NCI-H82 (cell line): ENCODE measurements around the gene NPAS3.

Source experiments
- DNase-seq: peaks from one replicate; lab custom pipeline; 2025; lab: John Stamatoyannopoulos, UW

NPAS3 gene

DNA sequence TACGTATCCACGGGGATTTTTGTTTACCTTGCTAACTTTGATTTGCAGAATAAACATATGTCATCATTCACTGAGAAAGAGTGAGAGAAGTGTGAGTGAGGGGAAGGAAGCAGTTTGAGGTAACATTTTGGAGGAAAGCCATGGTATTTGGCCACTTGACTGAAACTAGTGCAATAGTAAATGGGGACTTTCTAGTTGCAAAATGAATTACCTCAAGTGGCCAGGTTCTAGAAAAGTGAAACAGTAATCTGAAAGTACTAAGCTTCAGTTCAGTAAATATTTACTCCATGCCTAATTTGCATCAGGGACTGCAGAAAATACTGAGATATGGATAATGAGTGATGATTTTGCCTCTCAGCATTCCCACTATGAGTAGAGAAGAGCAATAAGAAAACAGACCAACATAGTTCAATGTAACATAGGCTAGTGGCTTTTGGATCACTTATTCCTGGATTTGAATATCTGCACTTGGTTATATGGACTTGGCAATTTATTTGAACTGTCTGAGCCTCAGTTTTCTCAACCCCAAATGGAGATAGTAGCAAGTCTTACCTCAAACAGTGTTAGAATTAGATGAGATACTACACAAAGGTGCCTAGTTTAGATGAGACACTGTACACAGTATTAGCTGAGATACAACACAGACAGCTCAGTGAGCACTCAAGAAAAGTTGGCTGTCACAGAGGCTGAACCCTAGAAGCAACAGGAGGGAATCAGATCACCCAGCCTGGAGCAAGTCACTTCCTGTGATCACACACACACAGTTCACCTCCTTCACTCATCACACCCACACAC lies 439.1 kb downstream of the NPAS3 start:
- no peak for DNase-seq

DNA sequence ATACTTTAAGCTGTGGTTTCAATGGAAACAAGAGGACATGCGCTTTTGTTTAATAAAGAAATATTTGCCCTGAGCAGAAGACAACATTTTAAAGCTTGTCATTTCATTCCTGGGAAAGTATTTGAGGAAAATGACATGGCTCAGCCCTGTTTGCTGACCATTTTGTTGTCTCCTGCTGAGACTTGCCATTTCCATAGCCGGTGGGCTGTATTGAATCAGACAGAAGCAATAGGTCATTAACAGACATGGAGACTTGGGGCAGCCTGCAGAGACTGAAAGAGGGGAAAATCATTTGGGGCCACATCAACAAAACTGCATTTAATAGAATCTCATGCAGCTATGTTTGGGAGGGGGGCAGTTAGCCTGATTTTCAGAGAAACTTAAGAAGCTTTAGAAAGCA lies 443.0 kb downstream of the NPAS3 start:
- no peak for DNase-seq

DNA sequence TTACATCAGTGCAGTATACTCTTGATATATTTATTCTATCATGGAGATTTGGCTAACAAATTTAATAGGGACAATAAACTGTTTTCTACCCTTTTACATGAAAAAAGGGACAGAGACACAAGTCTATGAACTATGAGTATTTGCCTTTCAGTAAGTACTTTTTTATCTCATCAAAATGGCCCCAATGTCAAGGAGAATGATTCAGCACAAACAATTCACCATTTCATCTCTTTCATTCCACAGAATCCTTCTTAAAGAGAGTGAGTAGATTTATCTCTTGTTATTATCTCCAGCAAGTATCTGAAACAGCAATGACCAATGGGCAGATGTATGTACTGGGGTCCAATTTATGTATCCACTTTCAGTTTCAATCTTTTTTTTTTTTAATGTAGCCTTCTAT lies 447.5 kb downstream of the NPAS3 start:
- DNase-seq: no peak

DNA sequence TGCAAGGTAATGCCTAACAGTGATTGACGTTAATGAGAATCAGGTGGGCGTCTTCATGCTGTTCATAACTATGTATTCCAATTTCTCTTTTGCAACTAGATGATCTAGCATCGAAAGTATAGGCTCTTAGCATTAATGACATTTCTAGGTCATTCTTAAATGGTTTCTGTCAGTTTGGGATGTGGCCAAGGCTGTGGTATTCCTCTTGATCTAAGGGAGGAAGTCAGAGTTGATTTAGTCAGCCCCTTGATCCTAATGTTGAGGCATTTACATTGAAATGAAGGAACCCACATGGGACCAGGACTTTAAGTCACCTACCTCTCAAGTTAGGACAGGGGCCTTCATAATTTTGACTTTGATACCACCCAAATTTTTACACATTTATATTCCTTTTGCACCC lies 448.1 kb downstream of the NPAS3 start:
- DNase-seq: no peak

DNA sequence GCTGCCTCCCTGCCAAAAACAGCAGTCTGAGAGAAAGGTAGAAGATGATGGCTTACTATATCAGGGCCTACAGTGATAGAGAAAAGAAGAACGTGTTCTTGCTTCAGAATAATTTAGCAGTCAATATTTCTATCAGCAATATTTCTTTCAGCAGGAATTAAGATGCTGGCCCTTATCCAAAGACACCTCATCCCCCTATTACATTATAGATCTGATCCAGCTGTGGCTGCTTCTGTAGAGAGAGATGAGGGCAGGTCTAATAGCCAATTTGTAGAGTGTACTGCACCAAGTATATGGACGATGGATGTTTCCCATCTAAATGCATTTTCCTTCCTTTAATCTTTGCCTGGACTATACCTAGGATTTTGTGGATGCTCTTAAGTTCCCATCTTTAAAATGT lies 451.7 kb downstream of the NPAS3 start:
- no peak for DNase-seq

DNA sequence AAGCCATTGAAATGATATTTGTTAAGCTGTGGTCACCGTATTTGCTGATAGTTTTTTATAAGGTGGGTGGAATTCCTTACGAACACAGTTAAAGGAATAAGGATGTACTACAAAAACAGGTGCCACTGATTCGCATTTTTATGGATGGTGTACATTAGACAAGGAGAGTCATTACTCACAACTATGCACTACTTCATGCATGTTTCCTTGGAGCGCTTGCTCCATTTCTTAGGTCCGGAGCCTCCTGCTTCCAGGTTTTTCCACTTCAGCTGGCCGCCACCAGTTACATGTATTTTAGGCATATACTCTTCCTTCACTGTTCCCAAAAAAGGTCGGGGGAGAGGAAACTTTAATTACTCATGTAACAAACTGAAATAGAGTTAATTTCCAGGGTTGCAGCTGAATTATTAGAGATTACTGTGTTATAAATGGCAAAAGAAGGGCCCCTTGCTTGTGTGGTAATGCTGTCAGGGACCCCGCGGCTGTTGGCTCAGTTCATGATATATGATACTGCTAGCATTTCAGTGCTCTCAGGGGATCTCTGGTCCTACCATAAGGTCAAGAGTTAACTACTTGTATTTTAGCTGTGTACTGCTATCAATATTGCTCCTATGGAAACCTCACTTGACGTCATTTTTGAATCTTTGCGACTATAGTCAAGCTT lies 454.7 kb downstream of the NPAS3 start:
- no peak for DNase-seq

DNA sequence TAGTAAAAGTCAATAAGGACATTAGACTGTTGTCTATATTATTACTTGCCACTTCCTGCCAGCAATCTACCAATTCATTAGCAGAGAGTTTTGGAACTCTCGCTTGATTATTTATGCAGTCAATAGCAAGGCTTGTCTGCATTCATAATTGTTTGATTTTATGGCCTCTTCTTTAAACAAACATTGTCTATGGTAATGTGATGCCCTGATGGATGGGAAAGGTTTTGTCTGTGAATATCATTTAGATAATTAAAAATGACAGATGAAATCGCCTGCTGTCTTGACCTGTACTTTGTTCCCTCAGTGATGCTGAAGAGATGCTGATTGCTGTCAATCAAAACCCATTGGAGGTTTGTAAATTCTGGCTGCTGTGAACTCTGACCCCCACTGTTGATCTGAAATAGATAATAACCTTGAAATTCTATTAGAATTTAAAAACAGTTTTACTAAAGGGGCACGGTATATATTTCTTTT lies 455.3 kb downstream of the NPAS3 start:
- no peak for DNase-seq

DNA sequence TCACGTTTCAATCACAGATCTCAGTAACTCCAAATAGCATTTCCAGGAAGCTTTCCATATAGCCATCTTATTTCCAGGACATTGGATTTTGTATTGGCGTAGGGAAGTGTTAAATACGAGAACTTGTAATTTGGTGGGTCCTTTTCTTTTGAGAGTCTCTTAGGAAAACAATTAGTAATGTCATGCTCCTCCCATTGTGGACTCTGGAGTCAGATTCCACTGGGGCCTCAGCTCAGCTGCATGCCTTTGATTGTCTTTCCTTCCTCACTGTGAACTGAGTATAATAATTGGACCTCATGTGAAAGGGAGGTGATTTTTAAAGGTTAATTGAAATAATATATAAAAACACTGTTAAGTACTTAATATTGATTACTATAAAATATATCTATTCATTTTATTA lies 462.6 kb downstream of the NPAS3 start:
- no peak for DNase-seq

DNA sequence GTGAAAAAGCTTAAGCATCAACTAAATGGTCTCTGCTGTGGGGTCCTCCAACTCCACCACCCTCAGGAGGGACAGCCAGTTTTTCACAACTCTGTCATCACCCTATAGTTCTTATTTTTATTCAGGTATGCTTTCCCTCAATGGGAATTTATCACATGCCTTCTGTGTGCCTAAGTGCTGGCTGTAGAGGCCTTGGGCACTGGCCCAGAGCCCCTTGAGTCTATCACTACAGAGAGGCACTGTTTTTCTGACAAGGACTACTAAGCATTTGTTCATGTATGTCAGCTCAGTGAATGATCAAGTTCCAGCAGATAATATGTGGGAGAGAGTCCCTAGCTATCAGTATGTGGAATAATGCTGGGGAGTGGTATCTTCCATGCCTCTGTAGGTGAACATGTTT lies 463.9 kb downstream of the NPAS3 start:
- DNase-seq: no peak

DNA sequence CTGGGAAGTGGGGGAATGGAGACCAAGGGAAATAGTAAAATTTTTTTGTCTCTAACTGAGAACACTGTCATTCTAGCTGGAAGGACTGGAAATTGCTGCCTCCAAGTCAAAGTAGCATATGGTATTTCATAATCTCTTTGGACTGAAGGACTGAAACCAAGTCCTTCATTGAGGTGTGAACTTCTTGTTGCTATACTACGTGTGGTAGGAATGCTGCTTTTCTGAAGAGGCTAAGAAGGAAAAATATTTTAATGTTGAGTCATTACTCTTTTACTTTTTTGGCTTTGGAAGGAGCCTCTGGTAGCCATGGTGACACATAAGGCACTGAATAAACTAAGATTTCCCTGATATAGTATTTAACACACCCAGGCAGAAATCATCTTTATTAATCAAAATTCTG lies 465.4 kb downstream of the NPAS3 start:
- DNase-seq: no peak

DNA sequence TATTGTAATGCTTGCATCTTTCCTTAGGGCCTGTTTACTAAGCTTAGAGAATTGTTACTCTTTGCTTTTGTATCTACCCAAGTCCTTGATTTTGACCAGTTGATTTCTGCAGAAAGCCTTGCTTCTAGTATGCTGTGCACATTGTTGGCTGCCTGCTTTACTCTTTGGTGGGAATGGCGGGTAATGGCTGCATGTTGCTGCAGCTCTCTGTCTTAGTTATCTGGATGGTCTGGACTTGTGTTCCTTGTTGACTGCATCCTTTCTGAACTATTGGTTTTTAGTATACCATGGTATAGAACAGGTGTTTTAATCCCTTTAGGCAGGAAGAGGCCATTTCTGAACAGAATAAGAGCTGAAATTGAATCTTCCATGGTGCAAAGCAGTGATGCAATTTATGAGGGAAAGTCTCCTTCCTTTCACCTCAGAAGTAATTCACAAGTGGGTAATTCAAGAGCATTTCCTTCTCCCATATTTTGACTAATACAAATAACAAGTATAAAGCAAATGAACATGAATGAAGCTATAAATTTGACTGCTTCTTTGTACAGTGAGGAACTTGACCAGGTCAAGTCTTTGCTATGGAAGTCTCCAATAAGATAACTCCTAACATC lies 466.4 kb downstream of the NPAS3 start:
- no peak for DNase-seq

DNA sequence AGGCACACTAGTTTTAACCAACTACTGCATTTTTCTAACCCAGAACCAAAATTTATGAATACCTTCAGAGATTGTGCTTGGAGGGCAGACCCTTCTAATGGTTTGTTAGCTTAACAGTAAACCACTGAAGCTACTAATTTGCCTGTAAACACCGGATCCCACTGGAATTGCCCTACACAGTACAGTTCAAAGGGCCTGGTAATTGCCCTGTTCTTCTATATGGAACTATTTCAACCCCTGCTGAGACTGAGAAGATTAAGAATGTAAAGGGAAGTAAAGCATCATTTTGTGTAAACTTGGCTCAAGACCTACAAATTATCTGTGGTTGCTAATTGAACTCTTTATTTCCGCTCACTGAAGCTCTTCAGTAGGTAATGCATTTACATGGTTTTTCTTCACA lies 468.1 kb downstream of the NPAS3 start:
- no peak for DNase-seq

DNA sequence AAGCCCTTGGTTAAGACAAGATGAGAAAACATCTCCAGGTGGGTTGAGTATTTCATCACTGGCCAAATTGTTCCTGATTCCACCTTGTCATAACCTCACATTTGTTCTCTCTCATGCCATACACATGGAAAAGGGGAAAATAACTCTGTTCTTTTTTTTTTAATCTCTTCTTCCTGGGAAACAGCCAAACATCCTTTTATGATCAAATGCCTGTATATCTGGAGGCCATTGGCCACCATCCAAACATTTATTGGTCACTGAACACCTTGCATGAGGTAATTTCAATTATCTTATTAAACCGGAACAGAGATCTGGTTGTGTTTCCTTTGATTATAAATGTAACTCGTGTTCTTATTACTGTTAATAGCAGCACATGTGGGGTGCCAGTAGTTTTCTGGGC lies 469.6 kb downstream of the NPAS3 start:
- no peak for DNase-seq

DNA sequence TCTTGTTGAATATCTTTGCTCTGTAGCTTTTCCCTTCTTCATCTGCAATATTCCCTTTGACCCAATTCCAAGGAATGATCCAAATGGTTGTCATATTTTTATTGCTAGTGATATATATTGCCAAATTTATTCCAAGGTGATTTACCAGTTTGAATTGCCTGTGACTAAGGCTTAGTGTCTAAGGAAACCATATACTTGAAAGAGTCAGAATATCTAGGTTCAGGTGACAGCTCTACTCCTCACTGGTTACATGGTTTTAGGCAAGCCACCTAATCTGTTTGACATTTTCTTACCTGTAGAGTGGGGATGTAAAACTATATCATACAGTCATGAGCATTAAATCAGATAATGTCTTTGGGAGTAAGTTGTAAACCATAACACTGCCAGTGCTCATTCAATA lies 473.8 kb downstream of the NPAS3 start:
- no peak for DNase-seq

DNA sequence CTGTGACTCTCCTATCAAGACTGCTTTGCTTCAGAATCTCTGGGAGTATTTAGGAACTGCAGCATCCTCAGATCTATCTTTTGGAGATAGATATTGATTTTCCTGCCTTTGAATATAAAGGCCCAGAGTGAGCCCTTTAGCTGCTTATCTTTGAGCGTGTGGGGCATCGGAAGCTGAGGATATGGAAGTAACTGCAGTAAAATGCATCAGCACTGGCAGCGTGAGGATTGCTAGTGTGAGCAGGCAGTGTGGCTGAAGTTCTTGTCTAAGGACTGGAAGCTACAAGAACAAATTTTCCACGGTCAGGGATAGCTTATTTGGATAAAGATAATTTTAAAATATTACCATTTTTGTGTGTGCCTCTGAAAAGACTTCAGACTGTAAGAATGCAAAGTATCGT lies 474.7 kb downstream of the NPAS3 start:
- no peak for DNase-seq

DNA sequence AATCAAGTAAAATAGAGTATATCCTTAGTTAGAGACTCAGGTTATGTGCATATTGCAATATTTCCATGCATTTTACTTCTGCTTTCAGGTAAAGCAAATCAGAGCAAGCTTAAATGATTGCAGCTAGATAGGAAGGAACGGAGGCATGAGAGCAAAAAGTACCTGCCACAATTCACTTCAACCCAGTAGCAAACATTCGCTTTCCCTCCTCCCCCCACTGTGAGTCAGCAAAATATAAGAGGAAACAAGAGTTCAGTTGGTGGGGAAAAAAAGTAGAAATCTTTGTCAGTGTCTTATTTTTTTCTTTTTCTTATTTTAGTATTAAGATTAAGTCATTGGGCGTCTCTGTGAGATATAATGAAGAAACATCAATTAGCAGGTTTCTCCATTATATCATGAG lies 475.4 kb downstream of the NPAS3 start:
- DNase-seq: no peak

DNA sequence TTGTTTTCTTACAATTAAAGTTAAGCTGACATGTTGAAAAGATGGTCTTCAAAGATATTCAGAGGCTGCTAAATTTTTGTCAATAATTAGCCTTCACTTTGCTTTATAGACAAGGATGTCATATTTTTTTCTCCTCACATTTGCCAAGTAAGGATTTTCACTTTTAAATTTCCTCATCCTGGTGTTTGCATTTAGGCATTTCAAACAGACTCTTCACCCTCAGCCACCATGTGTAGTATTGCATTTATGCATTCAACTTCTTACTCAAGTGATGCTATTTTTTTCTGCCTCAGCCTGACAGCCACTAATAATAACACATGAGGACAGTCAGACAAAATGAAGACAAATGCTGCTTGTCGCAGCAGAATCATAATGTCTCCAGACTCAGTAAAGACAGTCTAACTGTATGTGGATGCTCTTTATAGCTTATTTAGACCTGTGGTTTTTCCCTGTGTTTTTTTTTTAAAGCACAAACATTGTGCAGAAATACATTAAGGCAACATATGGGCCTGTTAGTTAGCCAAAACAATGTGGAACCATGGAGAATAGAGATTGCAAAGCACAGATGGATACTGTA lies 481.5 kb downstream of the NPAS3 start:
- no peak for DNase-seq

DNA sequence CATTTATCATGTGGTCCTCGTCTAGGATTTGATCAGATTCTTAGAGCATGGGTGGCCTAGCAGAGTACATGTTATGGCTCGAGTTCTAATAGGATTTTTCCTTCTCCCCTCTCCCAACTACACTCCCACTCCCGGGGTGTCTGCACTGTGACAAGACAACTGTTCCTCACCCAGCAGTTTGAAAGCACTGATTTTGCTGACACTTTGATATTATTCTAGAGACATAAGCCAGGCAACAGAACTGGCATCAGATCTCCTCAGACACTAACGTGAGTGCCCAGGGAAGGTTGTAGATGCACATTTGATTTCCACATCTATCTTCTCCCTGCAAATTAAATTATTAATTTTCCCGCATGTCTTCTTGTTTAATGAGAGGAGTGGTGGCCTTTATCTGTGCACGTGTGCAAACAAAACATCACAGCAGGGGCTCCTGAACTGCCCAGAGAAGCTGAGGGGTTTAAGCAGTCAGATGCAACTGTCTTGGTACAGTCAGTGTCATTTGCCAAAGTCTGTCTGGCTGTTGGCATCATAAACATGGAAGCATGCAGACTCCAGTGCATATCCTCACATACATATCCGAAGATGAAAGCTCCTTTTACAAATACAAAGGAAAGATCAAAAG lies 491.8 kb downstream of the NPAS3 start:
- no peak for DNase-seq

DNA sequence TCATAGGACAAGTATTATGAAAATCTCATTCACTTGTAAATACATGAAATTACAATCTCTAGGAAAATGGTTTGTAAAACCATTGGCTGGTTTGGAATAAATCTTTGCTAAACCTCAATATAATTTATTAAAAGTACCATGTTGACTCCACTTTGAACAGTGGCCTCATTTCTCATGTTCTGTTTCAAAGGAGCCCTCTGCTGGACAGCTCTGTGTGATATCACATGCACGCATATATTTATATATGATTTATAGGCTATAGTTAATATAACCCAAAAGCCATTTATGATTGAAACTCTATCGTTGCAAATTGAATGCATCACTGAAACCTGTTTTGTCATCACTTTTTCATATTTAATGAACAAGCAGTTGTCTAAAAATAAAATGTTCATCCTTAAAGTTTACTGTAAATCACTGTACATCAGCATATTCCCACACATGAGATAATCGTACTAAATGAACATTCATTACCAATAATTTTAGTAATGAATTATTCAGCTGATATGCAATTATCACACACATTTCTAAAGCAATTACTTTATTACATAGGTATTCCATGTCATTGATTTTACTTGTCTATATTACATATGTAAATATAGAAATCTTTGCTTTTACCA lies 493.8 kb downstream of the NPAS3 start:
- peak; percentile 51 for DNase-seq

DNA sequence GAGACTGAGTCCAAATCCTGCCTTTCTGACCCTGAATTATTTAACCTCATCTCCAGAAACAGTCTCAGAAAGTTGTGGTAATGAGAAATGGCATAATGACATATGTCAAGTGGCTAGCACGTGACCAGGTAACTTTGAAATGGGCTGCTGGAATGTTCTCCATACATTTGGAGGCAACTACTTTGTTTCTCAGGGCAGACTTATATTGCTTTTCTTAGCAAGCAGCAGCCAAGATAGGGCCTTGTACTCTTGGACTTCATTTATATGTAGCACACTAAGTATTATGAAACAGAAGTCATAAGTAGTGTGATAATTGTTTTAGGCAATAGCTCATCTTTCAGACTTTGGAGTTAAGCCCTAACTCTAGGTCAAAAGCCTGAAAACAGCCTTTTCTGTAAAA lies 494.7 kb downstream of the NPAS3 start:
- no peak for DNase-seq

DNA sequence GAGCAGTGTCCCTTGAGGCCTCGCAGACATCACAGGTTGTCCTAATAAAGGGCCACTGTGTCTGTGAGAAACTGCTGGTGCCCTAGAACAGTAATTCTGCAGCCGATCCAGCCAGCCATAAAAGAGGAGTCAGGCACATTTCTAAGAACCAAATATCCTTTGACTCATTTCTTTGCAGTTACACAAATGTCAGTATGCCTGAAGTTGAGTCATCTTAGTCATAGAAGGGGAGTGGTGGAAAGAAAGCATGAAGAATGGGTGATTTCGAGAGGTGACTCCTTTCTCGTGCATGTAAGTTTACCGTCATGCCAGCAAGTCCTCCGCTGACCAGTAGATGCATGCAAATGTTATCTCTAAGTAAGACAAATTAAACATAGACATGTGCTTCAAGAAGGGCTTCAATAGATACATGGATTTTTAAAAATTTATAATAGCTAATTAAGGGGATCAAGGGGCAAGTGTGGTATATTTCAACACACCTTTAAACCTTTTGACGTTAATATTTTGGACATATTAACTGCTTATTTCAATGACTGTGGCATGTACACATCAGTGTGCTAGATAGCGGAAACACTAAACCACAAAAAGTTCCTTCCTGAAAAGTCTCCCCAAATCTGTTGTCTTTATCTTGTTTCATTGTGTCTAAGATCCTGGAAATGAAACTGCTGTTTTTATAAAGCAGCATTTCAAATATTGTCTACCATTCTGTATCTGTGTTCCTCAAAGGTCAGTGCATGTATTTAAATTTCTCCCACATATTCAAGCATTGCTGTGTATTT lies 497.4 kb downstream of the NPAS3 start:
- no peak for DNase-seq
